Kidney capillary endothelial cell (primary cell): ENCODE measurements around the gene SFXN5.
A peak's percentile ranks its signal among the peaks of the same experiment; 100 is the strongest.
"Not testable (repeated sequence)": the region's sequence is repeated elsewhere in the genome, so short reads cannot be mapped to it uniquely, and the experiment has no call there.

Experiments used
- DNase-seq: peaks from one replicate; pipeline ENCODE4 v3.0.0-alpha.2; 2018; ENCODE audit warnings: low spot score

The SFXN5 gene, protein sequence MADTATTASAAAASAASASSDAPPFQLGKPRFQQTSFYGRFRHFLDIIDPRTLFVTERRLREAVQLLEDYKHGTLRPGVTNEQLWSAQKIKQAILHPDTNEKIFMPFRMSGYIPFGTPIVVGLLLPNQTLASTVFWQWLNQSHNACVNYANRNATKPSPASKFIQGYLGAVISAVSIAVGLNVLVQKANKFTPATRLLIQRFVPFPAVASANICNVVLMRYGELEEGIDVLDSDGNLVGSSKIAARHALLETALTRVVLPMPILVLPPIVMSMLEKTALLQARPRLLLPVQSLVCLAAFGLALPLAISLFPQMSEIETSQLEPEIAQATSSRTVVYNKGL

GRCh38 chr2:73071360-73072128, at the start of gene SFXN5:
Gene SFXN5 (minus strand): TSS chr2:73071712. CDS start chr2:73071705, 7 bp downstream.
- DNase-seq, result peak; percentile 95

- DNase-seq, result not testable (repeated sequence)
Measured at GRCh38 chr2:73119611-73120239, 48.2 kb upstream of the SFXN5 start.

DNA sequence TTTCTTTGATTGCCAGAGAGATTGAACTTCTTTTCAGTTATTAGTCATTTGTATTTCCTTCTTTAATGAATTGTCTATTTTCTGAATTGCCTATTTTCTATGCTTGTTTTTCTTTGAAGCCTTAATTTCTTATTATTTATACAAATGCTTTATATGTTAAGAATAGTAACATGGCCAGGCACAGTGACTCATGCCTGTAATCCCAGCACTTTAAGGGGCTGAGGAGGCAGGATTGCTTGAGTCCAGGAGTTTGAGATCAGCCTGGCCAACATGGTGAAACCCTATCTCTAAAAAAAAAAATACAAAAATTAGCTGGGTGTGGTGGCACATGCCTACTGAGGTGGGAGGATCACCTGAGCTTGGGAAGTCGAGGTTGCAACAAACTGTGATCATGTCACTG, 45.9 kb upstream of the SFXN5 start:
- no peak for DNase-seq

DNA sequence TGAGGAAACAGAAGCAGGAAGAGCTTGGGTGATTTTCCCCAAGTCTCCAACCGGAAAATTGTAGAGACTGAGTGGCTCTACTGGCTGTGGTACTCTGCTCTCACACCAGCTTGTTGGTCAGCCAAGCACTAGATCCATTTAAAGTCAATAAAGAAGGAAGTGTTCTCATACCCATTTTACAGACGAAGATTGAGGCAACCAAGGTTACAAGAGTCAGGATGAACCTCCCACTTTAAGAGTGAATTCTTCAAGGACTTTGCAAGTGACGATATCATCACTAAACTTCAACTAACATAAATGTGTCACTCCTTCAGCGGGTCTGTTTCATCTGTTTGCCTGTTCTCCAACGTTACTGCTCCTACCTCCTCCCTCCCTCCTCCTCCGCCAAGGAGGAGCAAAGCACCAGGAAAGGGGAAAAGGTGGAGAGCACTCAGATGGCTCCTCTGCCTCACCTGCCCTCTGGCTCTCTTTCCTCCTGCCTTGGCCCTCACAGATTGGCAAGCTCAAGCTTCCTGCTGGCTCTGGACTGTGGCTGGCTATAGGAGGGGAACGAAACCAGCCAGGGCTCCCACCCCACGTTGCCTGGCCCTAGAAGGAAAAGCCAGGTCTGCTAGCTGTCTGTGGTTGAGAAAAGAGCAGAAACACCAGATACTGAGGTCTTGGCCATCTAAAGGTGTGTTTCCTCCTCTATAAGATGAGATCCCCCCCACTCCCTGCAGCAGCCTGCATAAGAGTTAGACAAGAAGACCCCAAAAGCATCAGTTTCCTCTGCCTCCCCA, 44.9 kb upstream of the SFXN5 start:
- DNase-seq, result no peak

DNA sequence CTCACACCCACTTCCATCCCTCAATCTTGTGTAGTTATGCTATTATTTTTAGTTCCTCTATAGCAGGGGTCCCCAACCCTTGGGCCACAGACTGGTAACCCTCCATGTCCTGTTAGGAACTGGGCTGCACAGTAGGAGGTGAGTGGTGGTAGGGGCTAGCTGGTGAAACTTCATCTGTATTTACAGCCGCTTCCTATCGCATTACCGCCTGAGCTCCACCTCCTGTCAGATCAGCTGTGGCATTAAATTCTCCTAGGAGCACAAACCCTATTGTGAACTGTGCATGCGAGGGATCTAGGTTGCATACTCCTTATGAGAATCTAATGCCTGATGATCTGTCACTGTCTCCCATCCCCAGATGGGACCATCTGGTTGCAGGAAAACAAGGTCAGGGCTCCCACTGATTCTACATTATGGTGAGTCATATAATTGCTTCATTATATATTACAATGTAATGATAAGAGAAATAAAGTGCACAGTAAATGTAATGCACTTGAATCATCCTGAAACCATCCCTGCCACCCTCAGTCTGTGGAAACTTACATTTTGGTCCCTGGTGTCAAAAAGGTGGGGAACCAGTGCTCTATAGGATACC, 42.9 kb upstream of the SFXN5 start:
- DNase-seq, result no peak

DNA sequence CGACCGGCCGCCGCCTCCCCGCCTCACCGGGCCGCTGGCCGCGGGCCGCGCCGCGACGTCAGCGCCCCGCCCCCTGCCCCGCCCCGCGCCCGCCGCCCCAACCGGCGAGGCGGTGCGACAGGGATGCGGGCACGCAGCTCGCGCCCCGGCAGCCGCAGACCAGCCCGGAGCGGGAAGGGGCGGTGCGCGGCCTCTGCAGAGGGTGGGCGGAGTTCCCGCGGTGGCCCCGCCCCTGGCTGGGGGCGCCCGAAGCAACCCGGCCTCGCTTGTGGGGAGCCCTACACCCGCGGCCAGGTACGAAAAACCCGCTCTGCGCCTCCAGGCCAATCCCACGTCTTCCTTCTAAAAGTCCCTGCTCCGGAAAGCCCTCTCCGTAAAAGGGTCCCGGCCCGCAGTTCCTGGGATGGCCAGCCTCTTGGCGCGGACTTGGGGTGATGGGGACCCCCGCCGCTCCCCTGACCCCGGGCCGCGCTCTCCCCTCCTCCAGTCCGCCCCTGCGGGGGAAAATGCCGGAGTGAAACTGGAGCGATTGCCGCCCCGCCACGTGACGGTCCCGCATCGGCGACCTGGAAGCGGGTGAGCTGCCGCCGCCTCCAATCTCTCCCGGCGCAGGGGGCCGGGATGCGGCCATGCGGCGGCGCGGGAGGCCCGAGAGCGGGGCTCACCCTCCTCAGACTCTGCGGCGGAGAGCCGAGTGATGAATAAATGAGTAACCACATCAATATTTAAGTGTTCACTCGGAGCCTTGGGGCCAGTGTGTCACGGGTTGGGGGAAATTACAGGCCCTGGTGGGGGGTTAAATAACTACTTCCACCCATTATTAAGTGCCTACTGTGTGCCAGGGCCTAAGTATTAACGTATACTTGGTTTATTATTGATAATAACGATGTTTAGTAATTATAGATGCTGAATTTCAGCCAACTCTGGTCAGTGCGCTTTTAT, 41.7 kb upstream of the SFXN5 start, which contains the start of gene RAB11FIP5:
TSS of gene RAB11FIP5 (minus strand) at position 36 of the 942 bp plus-strand sequence. CDS start 171 bp downstream, outside the sequence.
- peak; percentile 68 for DNase-seq

GRCh38 chr2:73112026-73112912, 40.8 kb upstream of the SFXN5 start:
- peak; percentile 39 for DNase-seq

DNA sequence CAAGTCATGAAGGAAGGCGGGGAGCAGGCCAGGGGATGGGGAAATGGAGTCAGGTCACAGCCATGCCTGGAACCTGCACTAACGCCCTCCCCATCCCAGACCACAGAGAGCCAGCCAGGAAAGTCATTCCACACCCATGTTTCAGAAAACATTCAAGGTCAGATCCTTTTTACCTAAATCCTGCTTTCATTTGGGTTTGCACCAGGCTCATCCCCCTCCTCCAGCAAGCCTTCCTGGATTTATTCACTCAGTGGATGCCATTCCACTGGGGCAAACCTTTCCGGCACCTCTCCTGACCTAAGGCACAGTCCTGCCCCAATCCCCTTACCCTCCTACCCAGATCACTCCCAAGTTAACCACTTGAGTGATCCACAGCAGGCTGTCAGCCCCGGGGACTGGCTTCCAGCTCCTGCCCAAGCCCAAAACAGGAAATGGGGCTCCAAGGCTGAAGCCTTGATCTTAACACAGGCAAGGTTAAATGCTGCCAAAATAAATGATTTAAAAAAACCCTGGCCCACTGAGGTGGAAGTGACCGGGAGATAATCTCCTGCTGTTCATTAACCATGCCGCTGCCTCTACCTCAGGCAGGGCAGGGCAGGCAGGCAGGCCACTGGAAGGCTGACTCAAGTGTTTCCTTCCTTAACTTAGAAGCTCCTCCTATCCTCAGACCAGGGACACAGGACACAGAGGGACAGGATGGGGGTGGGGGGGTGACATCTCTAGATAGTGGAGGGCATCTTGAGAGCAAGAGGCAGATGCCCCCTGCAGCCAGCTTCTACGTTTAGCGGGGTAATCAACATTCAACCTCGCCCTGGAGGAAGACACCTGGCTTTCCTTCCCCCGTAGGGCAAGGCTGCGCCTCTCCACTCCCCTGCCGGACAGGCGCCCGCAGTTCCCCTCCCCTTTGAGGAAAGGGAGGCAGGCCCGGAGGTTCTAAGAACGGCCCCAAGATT, 39.8 kb upstream of the SFXN5 start:
- peak; percentile 68 for DNase-seq

- DNase-seq, result no peak
Measured at GRCh38 chr2:73110168-73111072, 38.9 kb upstream of the SFXN5 start.

DNA sequence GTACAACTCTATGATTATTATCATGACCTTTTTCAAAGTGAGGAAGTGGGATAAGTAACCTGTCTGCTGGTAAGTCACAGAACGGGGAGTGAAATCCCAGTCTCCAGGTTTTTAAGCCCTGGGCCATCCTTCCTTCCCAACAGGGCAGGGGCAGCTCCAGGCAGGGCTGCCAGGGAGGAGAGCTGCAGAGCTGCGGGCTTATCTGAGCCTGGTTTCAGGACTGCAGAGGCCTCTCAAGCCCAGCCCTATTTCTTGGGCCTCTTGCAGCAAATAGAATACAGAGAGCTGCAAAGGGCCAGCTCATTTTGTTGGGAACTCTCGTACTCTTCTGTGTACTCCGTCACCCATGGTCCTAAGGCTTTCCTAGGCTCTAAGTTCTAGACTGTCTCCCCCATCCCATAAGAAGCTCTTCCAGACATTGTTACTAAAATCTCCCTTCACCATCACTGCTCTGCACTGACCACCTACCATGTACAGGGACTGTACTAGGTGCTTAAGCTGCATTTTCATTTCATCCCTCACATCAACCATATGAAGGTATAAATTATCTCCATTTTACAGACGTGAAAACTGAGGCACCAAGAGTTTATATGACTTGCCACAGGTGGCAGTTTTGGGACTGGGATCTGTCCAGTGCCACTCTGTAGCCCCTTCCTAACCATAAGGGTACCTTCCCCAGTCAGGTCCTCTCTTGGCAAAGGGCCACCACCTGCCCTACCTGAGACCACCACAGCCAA, 38.1 kb upstream of the SFXN5 start:
- DNase-seq, result no peak

- DNase-seq, result no peak
Measured at GRCh38 chr2:73107211-73107926, 35.9 kb upstream of the SFXN5 start.

DNA sequence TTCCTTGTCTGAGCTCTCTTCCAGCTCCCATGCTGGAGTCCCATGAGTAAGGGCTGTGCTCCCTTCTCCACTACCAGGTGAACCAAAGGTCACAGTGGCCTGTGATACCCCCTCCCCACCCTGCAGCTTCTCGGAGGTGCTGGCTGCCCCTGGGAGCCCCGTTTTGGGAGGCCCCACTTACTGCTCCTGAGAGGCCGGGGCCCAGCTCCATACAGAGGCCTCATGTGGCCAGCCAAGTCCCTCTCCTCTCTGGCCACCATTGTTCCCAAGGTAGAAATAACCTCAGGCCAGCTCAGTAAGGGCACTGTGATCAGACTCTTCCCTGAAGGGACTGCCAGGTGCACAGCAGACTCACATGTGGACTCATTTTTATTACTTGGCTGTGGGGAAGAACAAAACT, 35.3 kb upstream of the SFXN5 start:
- no peak for DNase-seq

- DNase-seq, result no peak
Measured at GRCh38 chr2:73105511-73105971, 34.0 kb upstream of the SFXN5 start.

GRCh38 chr2:73104933-73105332, 33.4 kb upstream of the SFXN5 start:
- no peak for DNase-seq

- DNase-seq, result no peak
Measured at GRCh38 chr2:73103018-73103542, 31.6 kb upstream of the SFXN5 start.
